ENCODE data around the gene JAML.

Gene JAML

GRCh38 chr11:118172356-118172755 is 52.5 kb downstream of the JAML start:
- H3K9ac ChIP-seq (ENCODE audit: low read length), result no peak overlapping the region
- H3K36me3 ChIP-seq (ENCODE audit: insufficient read depth, low read length), result no peaks in the 10 kb centered on the region
- H3K27me3 ChIP-seq (ENCODE audit: insufficient read depth, low read length), result no peaks in the 10 kb centered on the region; the same call in 1 of the 2 replicates
- H3K4me2 ChIP-seq (ENCODE audit: low read length), result no peak overlapping the region
- H3K79me2 ChIP-seq (ENCODE audit: insufficient read depth, low read length), result no peaks in the 10 kb centered on the region
- TF ChIP-seq EZH2 (IDR thresholded peaks at IDR 0.05; ENCODE audit: borderline replicate concordance, low read length), result no peak
- TF ChIP-seq, protein P1, sequence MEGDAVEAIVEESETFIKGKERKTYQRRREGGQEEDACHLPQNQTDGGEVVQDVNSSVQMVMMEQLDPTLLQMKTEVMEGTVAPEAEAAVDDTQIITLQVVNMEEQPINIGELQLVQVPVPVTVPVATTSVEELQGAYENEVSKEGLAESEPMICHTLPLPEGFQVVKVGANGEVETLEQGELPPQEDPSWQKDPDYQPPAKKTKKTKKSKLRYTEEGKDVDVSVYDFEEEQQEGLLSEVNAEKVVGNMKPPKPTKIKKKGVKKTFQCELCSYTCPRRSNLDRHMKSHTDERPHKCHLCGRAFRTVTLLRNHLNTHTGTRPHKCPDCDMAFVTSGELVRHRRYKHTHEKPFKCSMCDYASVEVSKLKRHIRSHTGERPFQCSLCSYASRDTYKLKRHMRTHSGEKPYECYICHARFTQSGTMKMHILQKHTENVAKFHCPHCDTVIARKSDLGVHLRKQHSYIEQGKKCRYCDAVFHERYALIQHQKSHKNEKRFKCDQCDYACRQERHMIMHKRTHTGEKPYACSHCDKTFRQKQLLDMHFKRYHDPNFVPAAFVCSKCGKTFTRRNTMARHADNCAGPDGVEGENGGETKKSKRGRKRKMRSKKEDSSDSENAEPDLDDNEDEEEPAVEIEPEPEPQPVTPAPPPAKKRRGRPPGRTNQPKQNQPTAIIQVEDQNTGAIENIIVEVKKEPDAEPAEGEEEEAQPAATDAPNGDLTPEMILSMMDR (IDR thresholded peaks at IDR 0.05; ENCODE audit: low read length), result no peak
- H3K4me1 ChIP-seq (ENCODE audit: insufficient read depth, low read length, severe bottlenecking), result no peaks in the 10 kb centered on the region
- H3K9me2 ChIP-seq (ENCODE audit: low read depth, low read length), result no peaks in the 10 kb centered on the region
- no peaks in the 10 kb centered on the region for H4K20me1 ChIP-seq (ENCODE audit: insufficient read depth, low read length)
- H3K27ac ChIP-seq (ENCODE audit: low read depth, low read length, poor library complexity, severe bottlenecking), result no peak overlapping the region
- H2AFZ ChIP-seq (ENCODE audit: low read length), result no peak overlapping the region
- no peaks in the 10 kb centered on the region for H3F3A ChIP-seq (ENCODE audit: insufficient read depth, low read length)
- H3K4me3 ChIP-seq (ENCODE audit: low read depth, low read length, poor library complexity, severe bottlenecking), result no peak overlapping the region
- H3K9me3 ChIP-seq (ENCODE audit: low read length), result no peaks in the 10 kb centered on the region

DNA sequence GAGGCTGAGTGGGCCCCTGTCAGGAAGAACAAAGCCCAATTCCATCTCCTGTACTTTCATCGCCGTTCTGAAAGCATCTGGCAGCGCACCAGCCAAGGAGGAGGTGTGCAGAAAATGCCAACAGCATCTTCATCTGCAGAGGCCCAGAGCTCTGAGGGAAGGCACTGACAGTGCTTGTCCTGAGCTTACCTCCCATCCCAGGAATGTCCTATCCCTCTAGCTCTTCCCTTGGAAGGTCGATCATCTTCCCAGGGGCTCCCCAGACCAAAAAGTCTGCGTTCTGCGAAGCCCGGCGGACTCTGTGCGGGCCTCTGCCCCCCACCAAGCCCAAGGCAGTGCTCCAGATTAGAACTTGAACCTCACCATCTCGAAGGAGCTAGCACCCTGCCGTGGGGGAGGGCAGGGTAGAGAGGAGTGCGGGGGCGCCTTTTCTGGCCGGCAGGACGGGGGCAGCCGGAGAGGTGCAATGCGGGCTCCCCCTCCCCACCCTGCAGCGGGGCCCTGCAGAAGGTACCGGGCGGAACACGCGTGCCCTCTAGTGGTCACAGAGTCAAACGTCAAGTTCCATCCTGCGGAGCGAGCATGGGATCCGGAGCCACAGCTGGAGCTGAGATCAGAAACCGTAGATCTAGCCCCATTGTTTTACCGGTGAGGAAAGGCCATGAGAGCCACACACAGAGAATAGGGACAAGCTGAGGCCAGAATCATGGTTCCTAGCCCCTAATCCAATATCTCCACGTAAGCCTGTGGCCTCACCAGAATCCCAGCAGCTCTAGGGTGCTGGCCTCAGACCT is 53.3 kb downstream of the JAML start:
- Histone ChIP-seq H2AFZ (ENCODE audit: low read length) (no peak overlapping the region), H3K9me3 (ENCODE audit: low read length) (no peaks in the 10 kb centered on the region), H3K36me3 (ENCODE audit: insufficient read depth, low read length) (no peaks in the 10 kb centered on the region), H3K9me2 (ENCODE audit: low read depth, low read length) (no peaks in the 10 kb centered on the region), H3K9ac (ENCODE audit: low read length) (no peak overlapping the region), H3K4me2 (ENCODE audit: low read length) (no peak overlapping the region), H3K4me3 (ENCODE audit: low read depth, low read length, poor library complexity, severe bottlenecking) (no peak overlapping the region), H3K27me3 (ENCODE audit: insufficient read depth, low read length) (no peaks in the 10 kb centered on the region; the same call in 1 of the 2 replicates), H3K79me2 (ENCODE audit: insufficient read depth, low read length) (no peaks in the 10 kb centered on the region), H3K27ac (ENCODE audit: low read depth, low read length, poor library complexity, severe bottlenecking) (no peak overlapping the region), H3F3A (ENCODE audit: insufficient read depth, low read length) (no peaks in the 10 kb centered on the region), H3K4me1 (ENCODE audit: insufficient read depth, low read length, severe bottlenecking) (no peaks in the 10 kb centered on the region), H4K20me1 (ENCODE audit: insufficient read depth, low read length) (no peaks in the 10 kb centered on the region)
- TF ChIP-seq, protein P1 (IDR thresholded peaks at IDR 0.05; ENCODE audit: low read length), result peak; percentile 79
- TF ChIP-seq EZH2 (IDR thresholded peaks at IDR 0.05; ENCODE audit: borderline replicate concordance, low read length), result no peak

GRCh38 chr11:118170882-118171268 is 53.9 kb downstream of the JAML start:
- Histone ChIP-seq H3K27ac (ENCODE audit: low read depth, low read length, poor library complexity, severe bottlenecking) (no peak overlapping the region), H3K36me3 (ENCODE audit: insufficient read depth, low read length) (no peaks in the 10 kb centered on the region), H3K27me3 (ENCODE audit: insufficient read depth, low read length) (no peaks in the 10 kb centered on the region; the same call in 1 of the 2 replicates), H3K4me3 (ENCODE audit: low read depth, low read length, poor library complexity, severe bottlenecking) (no peak overlapping the region), H3K9me3 (ENCODE audit: low read length) (no peaks in the 10 kb centered on the region), H3K9me2 (ENCODE audit: low read depth, low read length) (no peaks in the 10 kb centered on the region), H3K4me1 (ENCODE audit: insufficient read depth, low read length, severe bottlenecking) (no peaks in the 10 kb centered on the region), H3F3A (ENCODE audit: insufficient read depth, low read length) (no peaks in the 10 kb centered on the region), H2AFZ (ENCODE audit: low read length) (no peak overlapping the region), H3K9ac (ENCODE audit: low read length) (no peak overlapping the region), H4K20me1 (ENCODE audit: insufficient read depth, low read length) (no peaks in the 10 kb centered on the region), H3K4me2 (ENCODE audit: low read length) (no peak overlapping the region), H3K79me2 (ENCODE audit: insufficient read depth, low read length) (no peaks in the 10 kb centered on the region)
- TF ChIP-seq, protein P1 (IDR thresholded peaks at IDR 0.05; ENCODE audit: low read length), result no peak
- no peak for TF ChIP-seq EZH2 (IDR thresholded peaks at IDR 0.05; ENCODE audit: borderline replicate concordance, low read length)

Data from OCI-LY1 (cell line).